K562 (cell line): ENCODE data around the gene USP12. TPM values are rescaled to one million over a fixed set of nuclear protein-coding genes. Genes with fewer than 3 reads are reported as not detected.
A peak's percentile ranks its signal among the peaks of the same experiment; 100 is the strongest.

ENCODE experiments used
- AFF4 ChIP-seq: sonication (generic); formaldehyde crosslinking; IDR thresholded peaks from 2 replicates; pipeline ENCODE4 v1.8.0; 2023; ENCODE audit warnings: mild to moderate bottlenecking, missing genetic modification reagents
- BRCA1 ChIP-seq, 2 experiments: fragments of 450-650 bp in 1 of 2; sonication (generic) in 1 of 2; formaldehyde crosslinking in 1 of 2; IDR thresholded peaks; 2 replicates each; pipeline versions ENCODE4 v1.5.0 to v1.6.1; 2017 to 2020; ENCODE audit warnings: mild to moderate bottlenecking in 1 of 2, missing genetic modification reagents in 1 of 2
- CGGBP1 ChIP-seq: fragments of 250-450 bp; sonication (Bioruptor Pico); IDR thresholded peaks from 2 replicates; pipeline ENCODE4 v1.9.0; 2021; ENCODE audit warnings: mild to moderate bottlenecking
- CHD4 ChIP-seq: fragments of 200-600 bp; sonication (generic); IDR thresholded peaks from 3 replicates; pipeline ENCODE4 v1.6.1; 2012; ENCODE audit warnings: low read depth, mild to moderate bottlenecking, mixed read lengths, low read length, inconsistent platforms; ENCODE audit not compliant: insufficient read depth, insufficient replicate concordance, poor library complexity, severe bottlenecking
- ELF1 ChIP-seq: fragments of 200-800 bp; sonication (Bioruptor generic); IDR thresholded peaks from 2 replicates; pipeline ENCODE4 v1.6.1; 2016; ENCODE audit warnings: missing genetic modification characterization, missing compliant biosample characterization
- FOXJ3 ChIP-seq: sonication (generic); formaldehyde crosslinking; IDR thresholded peaks from 2 replicates; pipeline ENCODE4 v1.4.0; 2020; ENCODE audit warnings: mild to moderate bottlenecking, missing genetic modification reagents
- FOXO4 ChIP-seq: fragments of 450-650 bp; formaldehyde crosslinking; IDR thresholded peaks from 2 replicates; pipeline ENCODE4 v1.4.0; 2020; ENCODE audit warnings: mild to moderate bottlenecking, moderate library complexity
- GABPB2 ChIP-seq: fragments of 250-450 bp; sonication (Bioruptor Pico); conservative IDR thresholded peaks from 2 replicates; pipeline ENCODE4 v1.5.1; 2021; ENCODE audit warnings: mild to moderate bottlenecking
- HCFC1 ChIP-seq: IDR thresholded peaks from 2 replicates; pipeline ENCODE4 v1.6.1; 2012; ENCODE audit warnings: low read depth, low read length, improper control_type of control experiment
- KDM1A ChIP-seq, 2 experiments: fragments of 450-650 bp; IDR thresholded peaks; 2 replicates each; pipeline ENCODE4 v1.6.1; 2016; ENCODE audit warnings: mild to moderate bottlenecking in 2 of 2
- POLR2A ChIP-seq: fragments of 450-650 bp; conservative IDR thresholded peaks from 2 replicates; pipeline ENCODE4 v1.6.1; 2016
- RAD51 ChIP-seq: fragments of 450-650 bp; IDR thresholded peaks from 2 replicates; pipeline ENCODE4 v1.7.1; 2016; ENCODE audit warnings: low read depth, mild to moderate bottlenecking, borderline replicate concordance
- RBM15 ChIP-seq: fragments of 200-400 bp; formaldehyde crosslinking; IDR thresholded peaks from 2 replicates; pipeline ENCODE4 v1.6.1; 2018; ENCODE audit warnings: mild to moderate bottlenecking, low read length, moderate library complexity; ENCODE audit not compliant: insufficient read depth
- SRSF1 ChIP-seq: fragments of 200-400 bp; formaldehyde crosslinking; IDR thresholded peaks from 2 replicates; pipeline ENCODE4 v1.6.1; 2017; ENCODE audit warnings: mild to moderate bottlenecking, low read depth, low read length, moderate library complexity
- SRSF9 ChIP-seq: fragments of 200-400 bp; formaldehyde crosslinking; IDR thresholded peaks from 2 replicates; pipeline ENCODE4 v1.6.1; 2017; ENCODE audit warnings: low read depth, low read length, borderline replicate concordance
- TCFL5 ChIP-seq: fragments of 250-450 bp; sonication (Bioruptor Pico); conservative IDR thresholded peaks from 2 replicates; pipeline ENCODE4 v1.6.1; 2021; ENCODE audit warnings: mild to moderate bottlenecking, moderate library complexity, matching md5 sums
- TGIF2 ChIP-seq: sonication (generic); formaldehyde crosslinking; IDR thresholded peaks from 2 replicates; pipeline ENCODE4 v1.8.1; 2022; ENCODE audit warnings: mild to moderate bottlenecking, missing genetic modification reagents, moderate library complexity
- ZNF174 ChIP-seq: fragments of 250-450 bp; sonication (Bioruptor Pico); IDR thresholded peaks from 2 replicates; pipeline ENCODE4 v1.4.0; 2020; ENCODE audit warnings: mild to moderate bottlenecking
- ZNF212 ChIP-seq: fragments of 450-650 bp; formaldehyde crosslinking; IDR thresholded peaks from 2 replicates; pipeline ENCODE4 v1.4.0; 2020; ENCODE audit warnings: mild to moderate bottlenecking
- ZNF551 ChIP-seq: fragments of 250-450 bp; sonication (Bioruptor Pico); IDR thresholded peaks from 2 replicates; pipeline ENCODE4 v1.5.0; 2021; ENCODE audit warnings: mild to moderate bottlenecking, moderate library complexity
- polyA plus RNA-seq, 8 experiments: library from polyadenylated mRNA; depleted of rRNA in 4 of 8; stranded (reverse) in 5 of 8; unstranded in 3 of 8; fragments of >200 nt; fragmentation: Nextera tagmentation in 2 of 8; fragmentation: Illumina TruSeq in 1 of 8; extraction: Ambion mirVana in 2 of 8; extraction: Trizol in 1 of 8; gene quantifications; 2 replicates each; pipeline versions ENCODE4 v1.2.1 to v1.2.3, GENCODE V29; 2011 to 2014; ENCODE audit warnings: inconsistent platforms in 1 of 8, missing spikeins in 1 of 8
- total RNA-seq, 7 experiments: library from RNA; depleted of rRNA in 6 of 7; stranded (reverse); fragments of >200 nt in 6 of 7; fragmentation: Illumina TruSeq in 2 of 7; extraction: Trizol in 2 of 7; gene quantifications; 2 replicates each; pipeline versions ENCODE4 v1.2.1 to v1.2.3, GENCODE V29; 2011 to 2021; ENCODE audit warnings: low replicate concordance in 1 of 7
- TF ChIP-seq, protein P1 (sequence below): sonication (generic); formaldehyde crosslinking; IDR thresholded peaks from 2 replicates; pipeline ENCODE4 v1.8.0; 2022; ENCODE audit warnings: mild to moderate bottlenecking, missing genetic modification reagents
- TF ChIP-seq, protein P2 (sequence below): fragments of 250-450 bp; sonication (Bioruptor Pico); IDR thresholded peaks from 2 replicates; pipeline ENCODE4 v1.4.0; 2020

Gene USP12
- total and polyA plus RNA-seq, 9 of the 15 experiments (the other 6 are each of a cell fraction or from before 2014, with no cell fraction given), result 1.8 to 20.5 (median 13.3) TPM

DNA sequence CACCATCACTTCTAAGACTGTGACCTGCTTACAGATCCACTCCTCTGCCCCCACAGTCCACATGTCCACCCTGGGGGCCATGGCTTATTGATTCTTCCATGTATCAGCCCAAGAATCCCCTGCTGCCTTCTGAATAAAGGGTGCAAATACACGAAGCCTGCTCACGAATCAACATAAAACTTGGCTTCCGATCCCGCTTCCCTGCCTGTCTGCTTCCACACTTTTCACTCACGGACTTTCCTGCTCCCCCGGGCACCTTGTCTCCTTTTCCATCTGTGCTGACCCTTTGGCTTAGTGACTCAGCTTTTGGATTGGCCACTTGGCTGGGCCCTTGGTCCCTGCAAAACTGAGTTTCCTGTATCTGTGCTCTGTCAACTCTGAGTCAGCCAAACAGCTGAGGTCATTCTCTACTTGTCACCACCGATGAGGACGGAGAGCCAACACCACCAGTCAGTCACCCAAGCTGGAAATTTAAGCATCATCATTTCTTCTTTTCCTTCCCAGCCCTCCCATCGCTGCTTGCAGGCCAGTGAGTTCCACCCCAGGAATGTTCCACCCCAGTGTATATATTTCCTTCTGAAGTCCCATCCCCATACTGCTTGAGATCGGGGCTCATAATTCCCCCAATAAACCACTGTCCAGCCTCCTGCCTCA, 11.4 kb upstream of the USP12 start (continued):
- no peak for TF ChIP-seq AFF4 (CRISPR knock-in tag)
- TF ChIP-seq BRCA1 (IDR thresholded peaks at IDR 0.05), result no peak
- no peak for TF ChIP-seq BRCA1 (CRISPR knock-in tag; IDR thresholded peaks at IDR 0.05)
- no peak for TF ChIP-seq POLR2A
- TF ChIP-seq RAD51, result no peak
- TF ChIP-seq ZNF212 (CRISPR knock-in tag), result no peak
- TF ChIP-seq GABPB2 (CRISPR knock-in tag), result no peak
- TF ChIP-seq SRSF1, result no peak
- no peak for TF ChIP-seq TGIF2 (CRISPR knock-in tag)
- TF ChIP-seq KDM1A (IDR thresholded peaks at IDR 0.05), result 0 out of 4 replicates have a peak, but pooled peaks of 1 of the 2 experiments have one; percentile 20
- TF ChIP-seq, protein P1, sequence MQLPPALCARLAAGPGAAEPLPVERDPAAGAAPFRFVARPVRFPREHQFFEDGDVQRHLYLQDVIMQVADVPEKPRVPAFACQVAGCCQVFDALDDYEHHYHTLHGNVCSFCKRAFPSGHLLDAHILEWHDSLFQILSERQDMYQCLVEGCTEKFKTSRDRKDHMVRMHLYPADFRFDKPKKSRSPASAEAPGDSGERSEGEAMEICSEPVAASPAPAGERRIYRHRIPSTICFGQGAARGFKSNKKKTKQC (CRISPR knock-in tag), result no peak
- TF ChIP-seq CHD4, result no peak
- no peak for TF ChIP-seq HCFC1
- no peak for TF ChIP-seq FOXO4 (CRISPR knock-in tag)
- no peak for TF ChIP-seq ZNF174 (CRISPR knock-in tag)
- TF ChIP-seq RBM15, result no peak
- no peak for TF ChIP-seq TCFL5 (CRISPR knock-in tag)
- TF ChIP-seq, protein P2, sequence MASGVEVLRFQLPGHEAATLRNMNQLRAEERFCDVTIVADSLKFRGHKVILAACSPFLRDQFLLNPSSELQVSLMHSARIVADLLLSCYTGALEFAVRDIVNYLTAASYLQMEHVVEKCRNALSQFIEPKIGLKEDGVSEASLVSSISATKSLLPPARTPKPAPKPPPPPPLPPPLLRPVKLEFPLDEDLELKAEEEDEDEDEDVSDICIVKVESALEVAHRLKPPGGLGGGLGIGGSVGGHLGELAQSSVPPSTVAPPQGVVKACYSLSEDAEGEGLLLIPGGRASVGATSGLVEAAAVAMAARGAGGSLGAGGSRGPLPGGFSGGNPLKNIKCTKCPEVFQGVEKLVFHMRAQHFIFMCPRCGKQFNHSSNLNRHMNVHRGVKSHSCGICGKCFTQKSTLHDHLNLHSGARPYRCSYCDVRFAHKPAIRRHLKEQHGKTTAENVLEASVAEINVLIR (CRISPR knock-in tag), result no peak
- no peak for TF ChIP-seq SRSF9
- TF ChIP-seq ZNF551 (CRISPR knock-in tag), result no peak
- no peak for TF ChIP-seq FOXJ3 (CRISPR knock-in tag)
- TF ChIP-seq CGGBP1 (CRISPR knock-in tag), result no peak
- TF ChIP-seq ELF1, result no peak; the same call in 1 of the 2 replicates
